ENCODE measurements around the gene OCA2. TPM values are rescaled to one million over a fixed set of nuclear protein-coding genes. Genes with fewer than 3 reads are reported as not detected.

The OCA2 gene
- total RNA-seq, 2 donors from 2014 or later, result not detected

- Histone ChIP-seq H3K9me3 (no peaks in the 10 kb centered on the region), H3K27ac (no peak overlapping the region), H3K27me3 (peaks cover 0 to 15% of the 10 kb centered on the region in 2 donors), H3K4me3 (no peak overlapping the region), H3K4me1 (peaks cover 16% of the 10 kb centered on the region), H3K36me3 (replicated peaks in 1 of 2; ENCODE audit: insufficient read depth in 1 of 2, low read depth in 2 of 2) (peaks cover 0 to 17% of the 10 kb centered on the region in 2 donors)
- intact Hi-C loops (cut with DNase I), result loop anchor here (10.0 kb wide), 1 partner anchor 1215 kb away; no protein-coding TSS in a partner anchor
- DNase-seq (peak in 1 of 4 donors; percentile 0), ATAC-seq (no peak)
- TF ChIP-seq CTCF (IDR thresholded peaks at IDR 0.05), result no peak
- no peak for TF ChIP-seq POLR2A (IDR thresholded peaks at IDR 0.05)
- 85 to 90% methylated on average over 24 to 25 of the region's 25 CpGs for whole genome bisulfite sequencing, 2 donors
These were observed 10.7 kb upstream of the OCA2 start for GRCh38 chr15:28109626-28110455.

DNA sequence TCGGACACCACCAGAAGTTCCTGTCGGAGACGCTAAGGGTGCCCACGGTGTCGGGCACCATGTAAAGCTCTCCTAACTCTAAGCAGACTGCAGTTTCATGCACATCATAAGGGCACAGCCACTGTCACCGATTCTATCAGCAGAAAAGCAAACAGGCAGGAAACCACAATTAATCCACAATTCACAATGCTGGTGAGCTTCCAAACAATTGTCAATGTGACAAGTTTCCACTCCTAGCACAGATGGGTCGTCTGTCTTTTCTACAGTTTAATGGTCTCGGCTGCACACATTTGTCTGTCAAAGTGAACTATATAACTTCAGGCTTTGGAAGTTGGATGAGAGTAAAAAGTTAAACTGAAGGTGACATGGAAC is 8.8 kb upstream of the OCA2 start:
- whole genome bisulfite sequencing, 2 donors, result 36 to 50% methylated on average over 8 of the region's 8 CpGs

DNA sequence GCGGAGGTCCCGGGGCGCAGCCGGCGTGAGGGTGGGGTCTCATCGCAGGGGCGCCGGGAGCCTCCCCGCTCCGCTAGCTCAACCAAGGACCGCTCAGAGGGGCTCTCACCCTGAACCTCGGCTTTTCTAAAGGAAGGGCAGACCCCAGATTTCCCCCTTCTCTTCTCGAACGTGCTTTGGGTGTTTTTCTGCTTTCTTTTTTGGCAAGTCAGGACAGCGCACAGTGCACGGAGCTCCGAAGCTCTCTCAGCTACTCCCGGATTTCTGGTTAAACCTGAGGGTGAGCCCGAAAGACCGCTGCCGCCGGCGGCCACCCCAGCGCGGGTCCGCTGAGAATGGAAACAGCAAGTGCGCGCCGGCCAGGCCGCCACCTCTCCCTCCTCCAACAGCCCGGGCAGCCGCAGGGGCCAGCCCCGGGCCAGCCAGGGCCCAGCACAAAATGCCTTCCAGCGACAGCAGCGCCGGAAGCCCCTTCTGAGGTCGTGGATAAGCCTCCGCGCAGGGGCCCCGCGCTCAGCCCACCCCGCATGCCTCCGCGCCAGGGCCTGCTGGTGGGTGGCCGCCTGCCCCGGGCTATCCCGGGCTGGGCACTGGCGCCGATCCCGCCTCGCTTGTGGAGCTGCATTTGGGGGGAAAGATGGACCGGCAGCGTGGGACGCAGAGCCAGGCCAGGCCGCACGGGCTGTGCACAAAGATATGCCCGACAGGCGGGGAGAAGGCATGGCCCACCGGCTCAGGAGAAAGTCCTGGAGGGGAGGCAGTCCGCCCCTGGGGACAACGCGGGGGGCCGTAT is 8.2 kb upstream of the OCA2 start:
- peaks cover 0 to 15% of the 10 kb centered on the region in 2 donors for H3K27me3 ChIP-seq
- peak; percentile 36 for ATAC-seq

More for the DNA sequence above, 8.8 kb upstream of the OCA2 start:
- no peak for TF ChIP-seq CTCF (IDR thresholded peaks at IDR 0.05)
- no peak for TF ChIP-seq POLR2A (IDR thresholded peaks at IDR 0.05)
- H3K4me1 ChIP-seq, result peaks cover 16% of the 10 kb centered on the region
- DNase-seq, result no peak
- H3K9me3 ChIP-seq, result no peaks in the 10 kb centered on the region
- intact Hi-C loops (cut with DNase I), result no loop called here
- no peak for ATAC-seq
- H3K27me3 ChIP-seq, result peaks cover 0 to 15% of the 10 kb centered on the region in 2 donors
- no peak overlapping the region for H3K4me3 ChIP-seq
- no peak overlapping the region for H3K27ac ChIP-seq
- H3K36me3 ChIP-seq (replicated peaks in 1 of 2; ENCODE audit: insufficient read depth in 1 of 2, low read depth in 2 of 2), result peaks cover 0 to 10% of the 10 kb centered on the region in 2 donors

More for the DNA sequence above, 8.2 kb upstream of the OCA2 start:
- no peak overlapping the region for H3K27ac ChIP-seq
- peak in 1 of 4 donors; percentile 16 for DNase-seq
- peaks cover 16% of the 10 kb centered on the region for H3K4me1 ChIP-seq
- H3K9me3 ChIP-seq, result no peaks in the 10 kb centered on the region
- H3K4me3 ChIP-seq, result peak overlapping the region in 1 of 2 donors; percentile 8
- WGBS, 2 donors, result 5 to 17% methylated on average over 27 to 63 of the region's 63 CpGs
- TF ChIP-seq CTCF (IDR thresholded peaks at IDR 0.05) (no peak), POLR2A (IDR thresholded peaks at IDR 0.05) (no peak)
- intact Hi-C loops (cut with DNase I), result no loop called here
- H3K36me3 ChIP-seq (replicated peaks in 1 of 2; ENCODE audit: insufficient read depth in 1 of 2, low read depth in 2 of 2), result peaks cover 0 to 6% of the 10 kb centered on the region in 2 donors
